Limb (tissue), 2 donors: Measurements from ENCODE around the gene VDAC1.
"Not testable (repeated sequence)": the region's sequence is repeated elsewhere in the genome, so short reads cannot be mapped to it uniquely, and the experiment has no call there.

Source experiments
- DNase-seq, 2 donors: peaks; one replicate each; pipeline ENCODE4 v3.0.0-alpha.2; 2016; ENCODE audit errors: extremely low spot score in 2 of 2

VDAC1 gene

GRCh38 chr5:133968204-133968980 is 36.4 kb downstream of the VDAC1 start, which contains the start of gene C5orf15:
C5orf15 (minus strand) TSS chr5:133968625; CDS start chr5:133968584, 41 bp downstream.
- DNase-seq: peak; percentile 95 to 99

DNA sequence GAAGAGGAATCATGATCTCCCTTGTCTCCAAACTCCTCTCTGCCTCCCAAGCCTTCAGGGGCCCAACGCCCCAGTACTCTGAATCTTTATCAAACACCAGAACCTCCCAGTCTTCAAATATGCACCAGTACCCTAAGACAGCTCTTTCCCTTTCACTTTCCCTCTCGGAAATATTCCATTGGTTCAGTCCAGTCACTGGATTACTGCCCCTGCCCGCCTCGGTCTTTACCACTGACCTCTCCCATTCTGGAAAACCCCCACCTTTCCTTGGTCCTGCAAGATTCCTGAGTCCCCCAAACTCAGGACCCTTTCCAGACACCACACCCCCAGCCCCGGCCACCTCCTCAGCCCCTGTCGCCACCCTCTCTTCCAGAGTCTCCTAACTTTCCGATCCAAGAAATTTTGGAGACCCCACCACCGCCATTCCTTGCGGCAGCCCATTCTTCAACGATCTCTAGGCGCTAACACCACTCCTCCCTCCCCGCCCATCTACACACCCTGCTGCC is 37.0 kb downstream of the VDAC1 start:
- no peak for DNase-seq

DNA sequence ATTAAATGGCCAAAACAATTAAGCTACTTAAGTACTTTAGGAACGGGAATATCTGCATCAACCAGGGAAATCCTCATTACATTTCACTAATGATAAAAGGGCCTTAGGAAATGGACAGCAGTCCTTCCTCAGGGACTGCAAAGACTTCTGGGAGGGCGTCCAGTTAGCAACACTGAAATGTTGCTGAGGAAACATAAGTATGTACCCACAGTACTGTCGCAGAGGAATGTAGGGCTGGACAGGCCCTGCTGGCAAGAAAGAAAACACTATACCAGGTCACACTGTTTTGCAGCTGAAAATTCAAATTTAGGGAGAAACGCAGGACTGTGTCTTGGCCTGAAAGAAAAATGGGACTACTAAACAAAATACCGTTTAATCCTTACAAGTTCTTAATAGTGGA is 37.7 kb downstream of the VDAC1 start:
- DNase-seq: no peak

GRCh38 chr5:133966090-133966489 is 38.7 kb downstream of the VDAC1 start:
- no peak for DNase-seq

GRCh38 chr5:133963493-133964128 is 41.2 kb downstream of the VDAC1 start:
- no peak for DNase-seq

GRCh38 chr5:133962801-133963476 is 41.8 kb downstream of the VDAC1 start:
- DNase-seq: no peak

GRCh38 chr5:133962131-133962530 is 42.6 kb downstream of the VDAC1 start:
- no peak for DNase-seq

DNA sequence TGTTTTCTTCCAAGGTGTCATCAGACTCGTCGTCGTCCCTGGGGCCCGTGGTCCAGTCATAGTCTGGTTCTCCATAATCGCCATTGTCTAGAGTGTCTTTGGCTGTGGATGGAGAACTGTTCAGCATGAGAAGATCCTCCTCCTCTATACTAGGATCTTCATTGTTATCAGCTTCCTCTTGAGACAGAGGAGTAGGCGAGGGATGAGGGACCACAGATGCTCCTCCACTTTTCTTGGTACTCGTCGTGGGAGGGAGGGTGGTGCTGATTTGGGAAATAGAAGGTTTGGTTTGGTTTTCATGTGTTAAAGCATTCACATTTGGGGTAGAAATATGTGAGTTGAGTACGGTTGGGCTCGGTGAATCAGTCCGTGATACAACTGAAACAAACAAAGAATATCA is 45.1 kb downstream of the VDAC1 start:
- no peak for DNase-seq

- DNase-seq: no peak
Measured at GRCh38 chr5:133957591-133957990, 47.2 kb downstream of the VDAC1 start.

DNA sequence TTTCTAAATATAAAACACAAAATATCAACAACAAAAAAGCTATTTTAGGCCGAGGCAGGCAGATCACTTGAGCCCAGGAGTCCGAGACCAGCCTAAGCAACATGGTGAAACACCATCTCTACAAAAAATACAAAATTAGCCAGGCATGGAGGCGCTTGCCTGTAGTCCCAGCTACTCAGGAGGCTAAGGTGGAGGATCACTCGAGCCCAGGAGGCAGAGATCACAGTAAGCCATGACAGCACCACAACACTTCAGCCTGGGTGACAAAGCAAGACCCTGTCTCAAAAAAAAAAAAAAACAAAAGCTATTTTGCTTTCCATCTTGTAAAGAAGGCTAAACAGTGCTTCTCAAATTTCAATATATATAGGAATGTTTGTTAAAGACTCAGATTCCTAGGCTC is 47.7 kb downstream of the VDAC1 start:
- DNase-seq: no peak

DNA sequence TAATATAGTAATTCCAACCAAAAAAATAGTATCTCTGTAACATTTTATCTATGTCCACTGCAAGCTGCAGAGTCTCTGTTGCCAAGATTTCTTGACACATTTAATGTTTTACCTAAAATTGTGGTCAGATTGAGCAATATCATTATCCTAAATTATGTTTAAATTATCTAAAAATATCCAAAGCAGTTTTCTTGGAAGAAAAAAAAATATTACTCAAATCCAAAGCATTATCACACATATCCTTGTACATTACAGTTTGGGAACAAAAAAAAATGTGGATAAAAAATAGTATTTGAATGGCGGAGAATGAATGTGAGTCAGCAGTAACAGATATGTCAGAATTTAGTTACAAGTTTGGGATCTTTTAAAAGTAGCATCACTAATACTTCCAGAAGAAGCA is 48.6 kb downstream of the VDAC1 start:
- not testable (repeated sequence) for DNase-seq

DNA sequence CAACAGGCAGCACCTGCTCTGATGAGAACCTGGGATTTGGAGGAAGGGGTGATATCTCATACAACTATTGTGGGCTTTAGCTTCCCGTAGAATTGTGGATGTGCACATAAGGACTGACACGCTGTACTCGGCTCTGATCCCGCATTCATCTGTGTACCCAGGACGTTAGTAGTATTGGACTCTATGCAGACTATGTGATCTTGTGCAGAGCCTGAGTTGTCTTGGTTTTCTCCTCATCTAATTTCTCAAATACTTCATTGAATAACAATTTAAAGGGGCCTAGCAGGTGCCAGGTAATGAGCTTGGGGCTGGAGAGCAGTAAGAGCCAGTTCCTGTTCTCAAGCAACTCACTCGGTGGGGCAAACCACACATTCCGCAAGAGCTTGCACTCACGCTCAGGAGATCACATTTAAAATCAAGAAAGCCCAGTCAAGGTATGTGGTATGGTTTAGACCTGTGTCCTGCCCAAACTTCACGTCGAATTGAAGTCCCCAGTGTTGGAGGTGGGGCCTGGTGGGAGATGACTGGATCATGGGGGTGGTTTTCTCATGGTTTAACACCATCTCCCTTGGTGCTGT is 51.1 kb downstream of the VDAC1 start:
- DNase-seq: no peak

DNA sequence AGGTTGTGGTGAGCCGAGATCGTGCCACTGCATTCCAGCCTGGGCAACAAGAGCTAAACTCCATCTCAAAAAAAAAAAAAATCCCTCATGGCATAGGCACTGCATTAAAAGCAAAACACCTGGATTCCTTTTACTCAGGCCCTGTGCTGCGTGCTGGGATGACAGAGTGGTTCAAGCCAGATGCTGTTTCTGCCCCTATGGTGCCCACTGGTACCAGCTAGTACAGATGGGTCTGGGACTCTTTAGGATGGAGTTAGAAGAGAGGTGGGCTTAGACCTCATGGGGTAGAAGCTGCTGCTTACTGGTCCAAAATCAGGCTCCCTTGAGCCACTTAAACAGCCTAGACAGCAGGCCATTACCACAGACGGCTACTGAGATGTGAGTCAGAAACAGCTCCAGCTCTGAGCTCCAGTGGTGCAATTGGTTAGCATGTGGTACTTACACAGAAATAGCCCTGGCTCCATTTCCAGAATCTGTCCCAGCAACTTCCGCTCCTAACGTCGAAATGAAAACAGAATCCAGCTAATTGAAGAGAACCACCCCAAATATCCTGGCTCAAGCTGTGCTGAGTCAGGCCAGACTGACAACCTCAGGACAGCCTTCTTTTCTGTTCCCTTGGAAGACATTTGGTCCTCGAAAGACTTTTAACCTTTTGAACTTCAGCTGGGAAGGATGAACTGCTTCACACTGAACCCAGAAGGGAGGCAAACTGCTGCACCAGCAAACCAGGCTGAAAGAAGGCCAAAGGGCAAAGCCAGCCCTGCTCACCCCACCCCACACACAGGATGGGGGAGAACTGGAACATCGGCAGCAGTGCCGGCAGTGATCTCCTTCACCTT is 51.8 kb downstream of the VDAC1 start:
- no peak for DNase-seq

DNA sequence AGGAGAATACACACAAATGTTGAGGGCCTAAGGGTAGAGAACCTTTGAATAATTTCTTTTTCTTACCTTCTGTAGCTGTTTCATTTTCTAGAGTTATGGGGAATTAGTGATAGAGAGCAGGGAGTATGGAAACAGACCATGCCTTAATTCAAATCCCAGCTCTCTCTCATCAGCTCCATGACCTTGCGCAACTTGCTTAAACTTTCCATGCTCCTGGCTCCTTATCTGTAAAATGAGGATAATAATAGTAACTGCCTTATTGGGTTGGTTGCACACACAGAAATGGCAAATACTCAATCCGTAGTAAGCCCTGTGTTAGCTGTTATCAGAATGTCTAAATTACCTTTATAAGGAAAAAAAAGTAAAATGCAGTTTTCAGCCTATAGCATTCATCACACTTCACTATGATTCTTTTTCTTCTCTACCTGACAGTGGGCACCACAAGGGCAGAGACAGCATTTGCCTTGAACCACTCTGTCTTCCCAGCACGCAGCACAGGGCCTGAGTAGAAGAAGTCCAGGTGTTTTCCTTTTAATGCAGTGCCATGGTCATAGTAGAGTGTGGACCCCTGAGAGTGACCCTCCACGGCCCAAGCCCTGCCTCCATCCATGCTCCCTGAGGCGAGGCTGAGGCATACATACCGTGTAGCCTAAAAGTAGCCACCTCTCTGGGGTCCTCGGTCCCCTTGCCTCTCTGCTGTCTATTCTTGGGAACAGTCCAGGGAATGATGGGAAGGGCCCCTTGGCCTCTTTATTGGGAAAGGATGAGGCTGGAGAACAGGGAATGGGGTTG is 53.8 kb downstream of the VDAC1 start:
- no peak for DNase-seq

DNA sequence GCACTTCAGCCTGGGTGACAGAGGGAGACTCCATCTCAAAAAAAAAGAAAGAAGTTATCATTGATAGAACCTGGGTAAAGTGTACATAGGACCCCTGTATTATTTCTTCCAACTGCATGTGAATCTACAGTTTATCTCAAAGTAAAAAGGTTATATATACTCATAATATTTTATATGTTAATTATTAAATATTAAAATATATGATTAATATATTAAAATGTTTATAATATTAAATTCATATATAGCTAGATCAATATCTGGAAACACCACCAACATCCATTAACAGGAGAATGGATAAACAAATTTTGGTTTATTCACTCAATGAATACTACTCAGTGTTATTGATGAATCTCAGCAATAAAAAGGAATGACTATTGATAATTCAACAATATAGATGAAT is 56.1 kb downstream of the VDAC1 start:
- DNase-seq: no peak

GRCh38 chr5:133947431-133947841 is 57.3 kb downstream of the VDAC1 start:
- DNase-seq: peak in 1 of 2 donors; percentile 64

- no peak for DNase-seq
Measured at GRCh38 chr5:133945568-133945967, 59.2 kb downstream of the VDAC1 start.

DNA sequence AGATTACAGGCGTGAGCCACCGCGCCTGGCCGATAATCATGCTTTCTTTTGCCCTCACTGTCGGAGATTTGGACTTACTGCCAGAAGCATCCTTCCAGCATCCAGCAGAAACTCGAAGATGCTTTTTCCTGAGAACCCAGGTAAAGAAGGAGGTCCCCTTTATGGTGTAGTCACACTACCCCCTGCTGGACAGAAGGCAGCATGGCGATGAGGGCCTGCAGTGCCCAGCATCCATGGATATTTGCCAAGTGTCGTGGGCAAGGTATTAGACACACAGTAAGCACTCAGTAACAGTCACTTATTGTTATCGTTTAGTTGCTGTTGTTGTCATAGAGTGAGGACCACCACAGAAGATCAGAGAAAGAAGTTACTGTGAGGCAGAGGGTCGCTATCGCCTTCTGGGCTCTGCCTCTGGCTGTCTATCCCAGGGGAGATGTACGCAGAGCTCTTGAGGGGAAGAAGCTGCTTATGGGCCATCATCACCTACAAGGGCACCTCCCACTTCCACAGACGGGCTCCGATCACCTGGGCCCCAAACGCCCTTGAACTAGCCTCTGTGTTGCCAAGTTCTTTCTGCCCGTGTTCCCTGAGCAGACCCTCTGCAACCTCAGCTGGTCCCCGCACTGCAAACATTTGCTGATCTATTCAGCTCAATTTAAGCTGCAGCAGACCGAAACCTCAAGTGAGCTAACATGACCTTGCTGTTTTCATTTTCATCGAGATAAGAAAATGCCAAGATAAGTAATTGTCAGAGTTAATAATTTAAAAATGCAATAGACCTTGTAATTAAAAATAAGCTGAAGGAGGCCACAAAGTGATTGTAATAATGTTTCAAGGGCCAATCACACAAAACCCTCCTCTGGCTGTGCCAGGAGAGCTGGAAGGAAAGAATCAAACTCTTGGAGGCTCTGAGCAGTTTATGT is 60.3 kb downstream of the VDAC1 start:
- peak in 1 of 2 donors; percentile 72 for DNase-seq

GRCh38 chr5:133943475-133943817 is 61.3 kb downstream of the VDAC1 start:
- DNase-seq: no peak
